ENCODE data around the gene ESR1. TPM values are rescaled to one million over a fixed set of nuclear protein-coding genes. Genes with fewer than 3 reads are reported as not detected.
"Not testable (repeated sequence)": the region's sequence is repeated elsewhere in the genome, so short reads cannot be mapped to it uniquely, and the experiment has no call there.

Gene ESR1
- total RNA-seq, 2 experiments from 2014 or later = 0.38 to 0.79 TPM

DNA sequence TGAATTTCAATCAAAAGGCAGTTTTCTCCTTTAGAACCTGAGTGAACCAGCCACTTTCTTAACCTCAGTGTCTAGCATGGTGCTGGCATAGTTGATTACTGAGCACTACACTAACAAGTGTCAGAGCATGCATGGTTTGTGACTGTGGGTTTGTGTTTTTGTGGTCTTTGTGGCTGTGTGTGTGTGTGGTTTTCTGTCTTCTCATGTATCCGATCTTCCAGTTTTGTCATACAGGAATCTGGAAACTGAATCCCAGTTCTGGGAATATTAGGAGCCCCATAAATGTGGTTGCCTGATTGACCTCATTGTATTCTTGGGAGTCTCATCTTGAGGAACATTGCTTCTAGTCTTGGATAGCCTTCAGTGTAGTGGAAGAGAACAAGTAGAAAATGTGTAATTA, 73.7 kb downstream of the ESR1 start:
- Mint-ChIP-seq H3K27ac (no peak overlapping the region), H3K4me3 (no peak overlapping the region), H3K9me3 (no peaks in the 10 kb centered on the region), H3K36me3 (ENCODE audit: low read depth) (no peaks in the 10 kb centered on the region), H3K27me3 (no peaks in the 10 kb centered on the region), H3K4me1 (ENCODE audit: low read depth) (no peaks in the 10 kb centered on the region)
- no peak for DNase-seq
- intact Hi-C loops (cut with micrococcal nuclease) = no loop called here
- CTCF ChIA-PET = no interaction called here
- ATAC-seq = no peak
- POLR2A ChIA-PET = no interaction called here
- TF ChIP-seq, protein P1, sequence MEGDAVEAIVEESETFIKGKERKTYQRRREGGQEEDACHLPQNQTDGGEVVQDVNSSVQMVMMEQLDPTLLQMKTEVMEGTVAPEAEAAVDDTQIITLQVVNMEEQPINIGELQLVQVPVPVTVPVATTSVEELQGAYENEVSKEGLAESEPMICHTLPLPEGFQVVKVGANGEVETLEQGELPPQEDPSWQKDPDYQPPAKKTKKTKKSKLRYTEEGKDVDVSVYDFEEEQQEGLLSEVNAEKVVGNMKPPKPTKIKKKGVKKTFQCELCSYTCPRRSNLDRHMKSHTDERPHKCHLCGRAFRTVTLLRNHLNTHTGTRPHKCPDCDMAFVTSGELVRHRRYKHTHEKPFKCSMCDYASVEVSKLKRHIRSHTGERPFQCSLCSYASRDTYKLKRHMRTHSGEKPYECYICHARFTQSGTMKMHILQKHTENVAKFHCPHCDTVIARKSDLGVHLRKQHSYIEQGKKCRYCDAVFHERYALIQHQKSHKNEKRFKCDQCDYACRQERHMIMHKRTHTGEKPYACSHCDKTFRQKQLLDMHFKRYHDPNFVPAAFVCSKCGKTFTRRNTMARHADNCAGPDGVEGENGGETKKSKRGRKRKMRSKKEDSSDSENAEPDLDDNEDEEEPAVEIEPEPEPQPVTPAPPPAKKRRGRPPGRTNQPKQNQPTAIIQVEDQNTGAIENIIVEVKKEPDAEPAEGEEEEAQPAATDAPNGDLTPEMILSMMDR (IDR thresholded peaks at IDR 0.05) = no peak

DNA sequence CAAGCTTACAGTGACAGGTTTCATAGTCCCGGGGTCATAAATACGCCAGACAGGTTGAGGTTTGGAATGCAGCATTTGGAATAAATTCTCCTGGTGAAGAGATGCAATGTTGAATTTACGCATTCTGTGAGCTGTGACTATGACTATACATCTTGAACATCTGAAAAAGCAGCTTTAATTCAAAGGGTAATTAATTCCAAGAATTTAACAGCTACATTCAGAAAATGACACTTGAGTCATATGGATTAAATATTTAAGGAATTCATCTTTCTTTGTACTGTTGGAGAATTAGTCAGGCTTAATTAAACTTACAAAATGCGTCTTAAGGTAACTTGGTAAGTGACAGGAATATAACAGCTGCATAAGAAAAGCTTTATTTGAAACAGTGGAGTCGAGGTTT, 74.7 kb downstream of the ESR1 start:
- no peaks in the 10 kb centered on the region for H3K36me3 Mint-ChIP-seq (ENCODE audit: low read depth)
- ATAC-seq = no peak

DNA sequence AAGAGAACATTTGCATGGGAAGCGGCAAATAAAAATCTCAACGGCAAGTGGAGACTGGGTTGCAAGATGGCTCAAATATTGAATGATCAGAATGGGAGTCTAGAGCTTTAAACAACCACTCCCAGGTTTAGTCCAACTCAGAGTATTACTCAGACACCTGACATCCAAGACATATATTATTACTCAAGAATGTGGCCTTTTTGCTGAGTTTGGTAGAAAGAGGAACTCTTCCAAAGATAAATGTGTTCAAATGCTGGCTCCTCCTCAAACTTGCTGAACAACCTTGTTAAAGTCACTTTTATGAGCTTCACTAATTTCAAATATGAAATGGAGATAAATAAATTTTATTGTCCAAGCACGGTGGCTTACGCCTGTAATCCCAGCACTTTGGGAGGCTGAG, 77.8 kb downstream of the ESR1 start:
- intact Hi-C loops (cut with micrococcal nuclease) = no loop called here

More for the DNA sequence above, 74.7 kb downstream of the ESR1 start:
- intact Hi-C loops (cut with micrococcal nuclease) = no loop called here
- no peaks in the 10 kb centered on the region for H3K27me3 Mint-ChIP-seq
- ChIA-PET POLR2A (no interaction called here), CTCF (interaction anchor here (0.8 kb wide), 1 partner anchor 219 kb away, joined by 3 read pairs; no protein-coding TSS in a partner anchor)
- no peak overlapping the region for H3K27ac Mint-ChIP-seq
- DNase-seq = no peak
- TF ChIP-seq, protein P1 (IDR thresholded peaks at IDR 0.05) = no peak
- no peaks in the 10 kb centered on the region for H3K9me3 Mint-ChIP-seq
- H3K4me1 Mint-ChIP-seq (ENCODE audit: low read depth) = no peaks in the 10 kb centered on the region
- H3K4me3 Mint-ChIP-seq = no peak overlapping the region

DNA sequence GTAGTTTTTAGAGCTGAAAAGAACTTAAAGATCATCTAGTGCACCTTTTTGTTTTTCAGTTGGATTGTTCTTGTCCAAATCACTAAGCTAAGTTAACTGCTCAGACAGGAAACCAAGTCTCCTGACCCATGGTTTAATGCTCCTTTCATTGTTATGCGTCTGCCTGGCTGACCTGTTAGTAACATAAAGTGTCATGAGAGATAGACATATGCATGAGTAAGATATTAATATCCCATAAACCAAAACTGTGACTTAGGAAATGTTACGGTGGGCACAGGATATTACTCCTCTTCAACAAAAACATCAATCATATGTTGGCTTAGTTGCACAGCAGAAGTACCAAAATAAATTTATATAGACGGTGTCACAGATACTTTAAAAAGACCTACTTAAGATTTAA, 84.0 kb downstream of the ESR1 start:
- no peak overlapping the region for H3K27ac Mint-ChIP-seq
- H3K4me3 Mint-ChIP-seq = no peak overlapping the region
- TF ChIP-seq, protein P1 (IDR thresholded peaks at IDR 0.05) = no peak
- no peak for DNase-seq
- no peaks in the 10 kb centered on the region for H3K36me3 Mint-ChIP-seq (ENCODE audit: low read depth)
- ChIA-PET CTCF (no interaction called here), POLR2A (no interaction called here)
- H3K9me3 Mint-ChIP-seq = no peaks in the 10 kb centered on the region
- no peaks in the 10 kb centered on the region for H3K27me3 Mint-ChIP-seq
- no peak for ATAC-seq
- H3K4me1 Mint-ChIP-seq (ENCODE audit: low read depth) = no peaks in the 10 kb centered on the region
- intact Hi-C loops (cut with micrococcal nuclease) = no loop called here

More for the DNA sequence above, 77.8 kb downstream of the ESR1 start:
- POLR2A ChIA-PET = no interaction called here
- TF ChIP-seq, protein P1 (IDR thresholded peaks at IDR 0.05) = no peak
- ATAC-seq = no peak
- CTCF ChIA-PET = interaction anchor here (1.0 kb wide), 1 partner anchor 251 kb away, joined by 3 read pairs; no protein-coding TSS in a partner anchor
- no peaks in the 10 kb centered on the region for H3K4me1 Mint-ChIP-seq (ENCODE audit: low read depth)
- no peak for DNase-seq
- no peak overlapping the region for H3K4me3 Mint-ChIP-seq
- no peaks in the 10 kb centered on the region for H3K9me3 Mint-ChIP-seq
- no peaks in the 10 kb centered on the region for H3K36me3 Mint-ChIP-seq (ENCODE audit: low read depth)
- H3K27ac Mint-ChIP-seq = no peak overlapping the region
- H3K27me3 Mint-ChIP-seq = no peaks in the 10 kb centered on the region

DNA sequence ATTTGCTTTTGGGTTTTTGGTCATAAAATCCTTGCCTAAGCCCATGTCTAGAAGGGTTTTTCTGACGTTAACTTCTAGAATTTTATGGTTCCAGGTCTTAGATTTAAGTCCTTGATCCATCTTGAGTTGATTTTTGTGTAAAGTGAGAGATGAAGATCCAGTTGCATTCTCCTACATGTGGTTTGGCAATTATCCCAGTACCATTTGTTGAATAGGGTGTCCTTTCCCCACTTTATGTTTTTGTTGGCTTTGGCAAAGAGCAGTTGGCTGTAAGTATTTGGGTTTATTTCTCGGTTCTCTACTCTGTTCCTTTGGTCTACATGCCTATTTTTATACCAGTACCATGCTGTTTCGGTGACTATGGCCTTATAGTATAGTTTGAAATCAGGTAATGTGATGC, 86.9 kb downstream of the ESR1 start:
- POLR2A ChIA-PET; H3K4me3 Mint-ChIP-seq; H3K4me1 Mint-ChIP-seq (ENCODE audit: low read depth); H3K27me3 Mint-ChIP-seq; DNase-seq; ATAC-seq; intact Hi-C loops (cut with micrococcal nuclease); H3K9me3 Mint-ChIP-seq; H3K27ac Mint-ChIP-seq; H3K36me3 Mint-ChIP-seq (ENCODE audit: low read depth); CTCF ChIA-PET: not testable (repeated sequence)

DNA sequence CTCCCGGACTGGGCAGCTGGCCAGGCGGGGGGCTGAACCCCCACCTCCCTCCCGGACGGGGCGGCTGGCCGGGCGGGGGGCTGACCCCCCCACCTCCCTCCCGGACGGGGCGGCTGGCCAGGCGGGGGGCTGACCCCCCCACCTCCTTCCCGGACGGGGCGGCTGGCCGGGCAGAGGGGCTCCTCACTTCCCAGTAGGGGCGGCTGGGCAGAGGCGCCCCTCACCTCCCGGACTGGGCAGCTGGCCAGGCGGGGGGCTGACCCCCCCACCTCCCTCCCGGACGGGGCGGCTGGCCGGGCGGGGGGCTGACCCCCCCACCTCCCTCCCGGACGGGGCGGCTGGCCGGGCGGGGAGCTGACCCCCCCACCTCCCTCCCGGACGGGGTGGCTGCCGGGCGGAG, 91.7 kb downstream of the ESR1 start:
- H3K27ac Mint-ChIP-seq; DNase-seq; H3K4me3 Mint-ChIP-seq; H3K4me1 Mint-ChIP-seq (ENCODE audit: low read depth); H3K27me3 Mint-ChIP-seq; H3K9me3 Mint-ChIP-seq; intact Hi-C loops (cut with micrococcal nuclease); H3K36me3 Mint-ChIP-seq (ENCODE audit: low read depth); ATAC-seq; CTCF ChIA-PET; POLR2A ChIA-PET: not testable (repeated sequence)

DNA sequence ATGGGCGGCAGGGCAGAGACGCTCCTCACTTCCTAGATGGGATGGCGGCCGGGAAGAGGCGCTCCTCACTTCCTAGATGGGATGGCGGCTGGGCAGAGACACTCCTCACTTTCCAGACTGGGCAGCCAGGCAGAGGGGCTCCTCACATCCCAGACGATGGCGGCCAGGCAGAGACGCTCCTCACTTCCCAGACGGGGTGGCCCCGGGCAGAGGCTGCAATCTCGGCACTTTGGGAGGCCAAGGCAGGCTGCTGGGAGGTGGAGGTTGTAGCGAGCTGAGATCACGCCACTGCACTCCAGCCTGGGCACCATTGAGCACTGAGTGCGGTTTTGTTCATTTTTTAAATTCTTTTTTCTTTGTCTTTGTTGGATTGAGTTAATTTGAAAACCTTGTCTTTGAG, 92.3 kb downstream of the ESR1 start:
- ATAC-seq; H3K27ac Mint-ChIP-seq; CTCF ChIA-PET; H3K27me3 Mint-ChIP-seq; intact Hi-C loops (cut with micrococcal nuclease); H3K9me3 Mint-ChIP-seq; H3K36me3 Mint-ChIP-seq (ENCODE audit: low read depth); POLR2A ChIA-PET; H3K4me1 Mint-ChIP-seq (ENCODE audit: low read depth); DNase-seq; H3K4me3 Mint-ChIP-seq: not testable (repeated sequence)
